Stimulated activated CD4-positive, alpha-beta T cell treated with anti-CD3 and anti-CD28 coated beads, Interleukin-4, amount 100 ng/mL, for 4 hours (primary cell): ENCODE results near the gene RSPH10B.
"Not testable (repeated sequence)": the region's sequence is repeated elsewhere in the genome, so short reads cannot be mapped to it uniquely, and the experiment has no call there.

ENCODE experiments used
- DNase-seq, 2 experiments: peaks; one replicate each; pipeline ENCODE4 v3.0.0-alpha.2; 2020

RSPH10B gene

GRCh38 chr7:5926263-5926870, 44.1 kb downstream of the RSPH10B start:
- not testable (repeated sequence) for DNase-seq

- DNase-seq = not testable (repeated sequence)
Measured at GRCh38 chr7:5924630-5925029, 45.9 kb downstream of the RSPH10B start.

- not testable (repeated sequence) for DNase-seq
Measured at GRCh38 chr7:5924180-5924579, 46.3 kb downstream of the RSPH10B start.

- not testable (repeated sequence) for DNase-seq
Measured at GRCh38 chr7:5916529-5916928, 54.0 kb downstream of the RSPH10B start.

DNA sequence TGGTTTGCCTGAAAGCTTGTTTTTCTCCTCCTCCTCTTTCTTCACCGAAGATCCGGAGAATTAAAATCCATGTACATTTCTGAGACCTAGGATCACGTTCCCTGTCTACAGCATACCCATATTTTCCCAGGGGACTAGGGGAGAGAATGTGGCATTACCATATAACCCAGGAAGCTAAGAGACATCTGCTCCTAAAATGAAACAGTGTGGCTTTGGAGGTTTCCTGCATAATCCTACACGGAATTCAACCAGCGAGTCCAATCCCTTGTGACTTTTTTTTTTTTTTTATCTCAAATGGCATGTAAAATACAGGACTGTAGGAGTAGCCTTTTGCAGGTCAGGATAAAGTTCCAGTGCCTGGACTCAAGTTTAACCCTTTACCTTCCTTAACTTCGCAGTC, 61.7 kb downstream of the RSPH10B start:
- DNase-seq = not testable (repeated sequence)

DNA sequence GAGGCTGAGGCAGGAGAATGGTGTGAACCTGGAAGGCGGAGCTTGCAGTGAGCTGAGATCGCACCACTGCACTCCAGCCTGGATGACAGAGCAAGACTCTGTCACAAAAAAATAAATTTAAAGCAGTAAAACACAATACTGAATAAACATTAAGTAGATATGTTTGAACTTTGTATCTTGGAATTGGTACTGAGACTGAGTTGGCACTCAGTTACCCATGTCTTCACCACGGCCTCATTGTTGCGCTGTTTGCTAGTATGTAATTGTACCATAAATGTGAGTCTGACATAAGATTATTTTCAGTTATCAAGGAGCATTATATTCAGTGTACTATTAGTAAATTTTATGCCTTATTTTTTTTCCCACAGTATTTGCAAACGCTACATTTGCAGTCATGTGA, 65.8 kb downstream of the RSPH10B start:
- DNase-seq = not testable (repeated sequence)

GRCh38 chr7:5903002-5903401, 67.5 kb downstream of the RSPH10B start:
- DNase-seq = not testable (repeated sequence)

GRCh38 chr7:5898480-5899224, 71.8 kb downstream of the RSPH10B start, which contains the start of gene CCZ1:
TSS of gene CCZ1 (plus strand) at chr7:5898733. CDS start at chr7:5898800, 67 bp downstream.
- peak; percentile 73 to 79 for DNase-seq

DNA sequence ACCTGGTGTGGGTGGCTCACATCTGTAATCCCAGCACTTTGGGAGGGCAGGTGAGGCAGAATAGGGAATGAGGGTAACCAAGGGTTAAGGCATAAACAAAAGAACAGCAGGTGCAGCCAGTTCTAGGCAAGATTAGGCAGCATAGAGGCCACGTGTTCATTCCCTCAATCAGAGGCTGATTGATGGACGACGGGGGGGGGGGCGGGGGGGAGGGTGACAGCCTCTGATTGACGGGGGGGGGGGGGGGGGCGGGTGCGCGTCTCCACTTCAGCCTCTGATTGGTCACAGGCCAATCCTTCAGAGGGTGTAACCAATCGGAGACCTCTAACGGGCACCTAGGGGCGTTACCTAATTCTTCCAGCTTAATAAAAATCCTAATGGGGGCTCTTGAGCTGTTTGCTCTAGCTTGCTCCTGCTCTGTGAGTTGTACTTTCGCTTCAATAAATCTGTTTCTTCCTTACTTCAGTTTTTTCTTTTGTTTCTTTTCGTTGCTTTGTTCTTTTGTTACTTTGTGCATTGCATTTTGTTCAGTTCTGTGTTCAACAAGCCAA, 73.0 kb downstream of the RSPH10B start:
- not testable (repeated sequence) for DNase-seq

GRCh38 chr7:5892498-5892897, 78.0 kb downstream of the RSPH10B start:
- DNase-seq = no peak

DNA sequence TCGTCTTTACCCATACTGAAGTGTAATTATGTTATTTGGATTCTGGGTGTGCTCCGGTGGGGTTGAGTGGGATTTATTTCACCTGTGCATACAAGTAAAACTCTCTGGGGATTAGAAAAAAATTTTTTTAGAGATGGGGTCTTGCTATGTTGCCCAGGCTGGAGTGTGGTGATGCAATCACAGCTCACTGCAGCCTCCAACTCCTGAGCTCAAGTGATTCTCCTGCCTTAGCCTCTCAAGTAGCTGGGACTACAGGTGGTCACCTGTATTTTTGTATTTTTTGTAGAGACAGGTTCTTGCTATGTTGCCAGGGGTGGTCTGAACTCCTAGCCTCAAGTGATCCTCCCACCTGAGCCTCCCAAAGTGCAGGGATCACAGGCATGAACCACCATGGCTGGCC, 80.2 kb downstream of the RSPH10B start:
- not testable (repeated sequence) for DNase-seq

- DNase-seq = not testable (repeated sequence)
Measured at GRCh38 chr7:5888021-5888420, 82.5 kb downstream of the RSPH10B start.

DNA sequence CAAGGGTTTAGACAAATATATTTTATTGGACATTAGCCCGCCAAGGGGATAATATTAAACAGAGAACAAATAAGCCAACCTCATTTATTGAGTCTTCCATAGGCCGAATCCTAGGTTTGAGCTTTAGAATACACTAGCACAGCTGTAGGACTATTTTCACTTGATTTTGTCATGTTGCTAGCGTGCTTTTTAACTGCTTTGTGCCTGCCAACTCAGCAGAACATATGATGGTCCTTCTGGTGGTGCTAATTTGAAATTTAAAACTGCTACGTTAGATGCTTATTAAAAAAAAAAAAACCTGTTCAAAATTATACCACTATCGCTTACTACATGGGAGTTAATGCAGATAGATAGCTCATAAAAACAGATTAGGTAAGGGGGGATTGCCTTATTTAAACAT, 86.1 kb downstream of the RSPH10B start:
- not testable (repeated sequence) for DNase-seq

GRCh38 chr7:5880106-5880505, 90.4 kb downstream of the RSPH10B start:
- DNase-seq = not testable (repeated sequence)

GRCh38 chr7:5879591-5879990, 90.9 kb downstream of the RSPH10B start:
- DNase-seq = not testable (repeated sequence)
